GM19324 (cell line): Measurements from ENCODE around the gene SLC10A7.

Source experiments
- ATAC-seq: cut with Tn5 transposase; IDR thresholded peaks from one replicate; pipeline ENCODE4 v1.9.1; 2021; ENCODE audit warnings: mild to moderate bottlenecking, moderate library complexity; ENCODE audit not compliant: unreplicated experiment, low FRiP score

SLC10A7 gene

DNA sequence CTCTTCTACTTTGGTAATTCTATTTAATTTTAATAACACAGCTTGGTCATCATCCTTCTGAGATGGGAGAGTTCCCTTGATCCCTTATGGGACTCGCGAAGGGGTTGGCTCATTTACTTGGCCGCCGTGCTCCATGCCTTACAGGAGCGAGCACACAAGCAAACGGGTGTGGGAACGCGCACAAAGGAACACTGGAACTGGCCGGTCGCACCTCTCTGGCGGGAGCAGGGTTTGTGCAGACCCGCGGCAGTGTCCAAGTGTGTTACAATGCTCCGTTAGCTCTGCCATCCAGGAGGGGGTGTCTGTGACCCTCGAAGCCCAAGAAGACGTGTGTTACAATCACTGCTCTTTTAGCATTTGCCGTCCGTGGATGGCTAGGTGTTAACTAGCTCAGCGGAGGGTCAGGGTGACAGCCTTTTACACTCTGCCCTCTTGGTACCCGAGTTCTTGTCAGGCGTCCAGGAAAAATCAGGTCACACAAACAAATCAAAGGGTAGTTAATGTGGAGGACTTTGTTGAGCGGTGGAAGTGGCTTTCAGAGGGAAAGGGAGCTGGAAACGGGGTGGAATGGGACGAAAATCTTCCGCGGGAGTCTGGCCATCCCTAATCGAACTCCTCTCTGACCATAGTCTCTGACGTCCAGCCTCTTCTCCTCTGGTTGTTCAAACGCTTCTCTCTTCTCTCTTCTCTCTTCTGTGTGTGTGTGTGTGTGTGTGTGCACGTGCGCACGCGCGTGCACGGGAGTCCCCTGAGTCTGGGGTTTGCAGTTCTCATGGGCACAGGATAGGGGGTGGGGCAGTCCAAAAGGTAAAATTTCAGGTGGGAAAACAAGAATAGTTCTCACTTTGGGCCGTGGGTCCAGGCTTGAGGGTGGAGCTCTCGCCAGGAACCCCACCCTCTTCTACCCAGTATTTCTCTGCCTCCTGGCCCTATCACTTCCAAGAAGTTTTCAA is 76.3 kb downstream of the SLC10A7 start:
- ATAC-seq: no peak

DNA sequence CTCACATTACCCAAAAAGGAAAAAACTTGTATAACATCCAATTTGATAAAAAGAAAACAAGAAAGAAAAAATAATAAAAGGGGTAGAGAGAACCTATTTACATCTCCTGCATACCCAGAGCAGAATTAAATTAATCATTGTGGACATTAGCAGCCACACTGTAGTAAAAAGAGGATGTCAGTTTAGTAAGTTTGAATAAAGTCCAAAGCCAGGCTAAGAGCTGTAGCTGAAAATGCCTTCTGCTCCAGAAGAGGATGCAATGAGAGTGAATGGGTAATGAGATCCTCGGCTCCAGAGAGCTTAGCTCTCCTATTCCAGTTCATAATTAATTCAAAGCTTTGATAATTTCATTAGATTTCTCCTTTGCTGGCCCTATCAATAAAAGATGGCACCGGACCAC is 78.2 kb downstream of the SLC10A7 start:
- ATAC-seq: no peak

DNA sequence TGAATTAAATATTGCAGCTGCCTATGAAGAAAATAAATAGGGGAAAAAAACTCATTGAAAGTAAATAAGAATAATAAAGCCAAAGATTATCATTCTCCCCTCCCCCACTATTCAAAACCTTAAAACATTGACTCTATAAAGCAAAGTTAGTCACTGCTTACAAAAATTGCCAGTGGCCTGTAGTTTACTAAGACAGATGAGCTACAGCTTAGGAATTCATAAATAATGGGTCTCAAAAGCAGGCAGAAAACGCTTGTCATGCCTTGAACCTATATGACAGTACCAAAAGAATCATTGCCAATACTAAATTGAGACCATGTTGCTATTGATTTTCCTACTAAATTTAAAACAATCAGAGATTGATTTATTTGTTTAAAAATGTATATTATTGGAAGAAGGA is 78.9 kb downstream of the SLC10A7 start:
- no peak for ATAC-seq

DNA sequence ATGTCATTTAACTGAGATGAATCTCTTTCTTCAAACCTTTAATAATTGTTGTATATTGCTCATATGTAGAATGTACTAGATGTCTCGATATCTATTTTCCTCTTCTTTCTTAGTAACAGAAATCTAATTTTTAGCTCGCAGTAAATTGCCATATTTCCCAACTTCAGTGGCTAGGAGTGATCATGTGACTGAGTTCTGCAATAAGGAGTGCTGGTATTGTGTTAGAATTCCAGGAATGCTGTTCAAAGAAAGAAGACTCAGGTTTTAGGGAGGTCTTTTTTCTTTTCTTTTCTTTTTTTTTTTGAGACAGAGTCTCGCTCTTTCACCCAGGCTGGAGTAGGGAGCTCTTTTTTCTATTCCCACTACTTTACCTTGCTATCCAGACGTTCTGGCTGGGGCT is 81.7 kb downstream of the SLC10A7 start:
- ATAC-seq: no peak

DNA sequence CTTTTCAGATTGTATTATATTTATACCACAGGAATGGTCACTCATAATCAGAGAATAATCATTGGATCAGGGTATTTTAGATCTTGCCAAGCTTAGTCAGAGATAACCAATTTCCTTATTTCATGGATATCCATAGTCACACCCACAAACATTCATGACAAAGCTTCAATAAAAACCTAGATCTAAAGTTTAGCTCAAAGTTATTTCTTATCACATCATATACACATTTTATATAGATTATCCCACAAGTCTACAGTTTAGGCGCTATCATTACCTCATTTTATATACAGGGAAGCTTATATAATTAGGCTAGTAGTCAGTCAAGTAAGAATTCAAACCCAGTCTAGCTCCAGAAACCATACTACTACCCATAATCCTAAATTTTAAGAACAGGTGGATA is 82.3 kb downstream of the SLC10A7 start:
- ATAC-seq: no peak

DNA sequence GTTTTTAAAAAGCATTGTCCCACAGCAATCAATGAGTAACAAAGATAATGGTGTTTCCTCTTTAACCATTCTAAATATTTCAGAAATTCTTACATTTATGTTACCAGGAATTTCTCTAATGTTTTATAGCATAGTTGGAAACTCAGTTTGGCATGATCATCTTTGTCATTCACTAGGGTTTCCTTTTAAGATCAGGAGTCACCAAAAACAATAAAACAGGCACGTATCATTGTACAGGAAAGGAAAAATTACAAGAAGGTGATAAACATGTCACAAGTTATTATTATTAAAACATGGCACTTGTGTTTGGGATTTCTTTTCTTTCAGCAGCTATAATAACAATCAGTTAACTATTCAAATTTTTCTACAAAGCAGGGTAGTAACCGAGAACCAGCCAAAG is 84.0 kb downstream of the SLC10A7 start:
- no peak for ATAC-seq

DNA sequence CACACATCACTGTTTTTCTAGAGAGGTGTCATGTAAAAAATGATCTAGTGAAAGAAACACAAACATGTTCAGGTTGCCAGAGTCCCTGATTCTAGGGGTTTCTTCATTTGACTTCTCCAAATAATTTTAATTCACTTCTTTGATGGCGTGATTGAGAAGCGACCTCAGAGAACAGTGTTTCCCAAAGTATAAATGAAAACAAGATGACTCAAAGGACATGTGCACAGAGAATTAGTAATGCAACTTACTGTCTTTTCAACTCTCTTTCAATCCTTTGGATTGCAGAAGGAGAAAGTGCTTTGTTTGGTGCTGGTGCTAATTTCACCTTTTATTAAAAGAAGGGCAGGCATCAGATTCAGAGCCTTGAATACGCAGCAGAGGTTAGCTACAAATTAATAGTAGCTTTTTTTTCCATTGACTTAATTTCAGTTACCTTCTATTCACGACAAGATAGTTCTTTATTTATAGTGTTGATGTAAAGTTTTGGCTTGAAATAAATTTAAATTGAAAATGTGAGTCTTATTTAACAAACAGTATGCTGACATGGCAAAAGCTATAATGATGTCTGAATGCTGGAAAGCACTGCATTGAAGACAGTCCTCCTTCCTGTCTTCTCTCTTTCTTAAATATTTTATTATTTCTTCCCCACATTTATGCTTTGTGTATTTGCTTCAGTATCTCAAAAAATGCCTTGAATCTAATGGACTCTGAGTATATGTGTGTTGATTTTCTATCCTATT is 85.1 kb downstream of the SLC10A7 start:
- ATAC-seq: no peak

DNA sequence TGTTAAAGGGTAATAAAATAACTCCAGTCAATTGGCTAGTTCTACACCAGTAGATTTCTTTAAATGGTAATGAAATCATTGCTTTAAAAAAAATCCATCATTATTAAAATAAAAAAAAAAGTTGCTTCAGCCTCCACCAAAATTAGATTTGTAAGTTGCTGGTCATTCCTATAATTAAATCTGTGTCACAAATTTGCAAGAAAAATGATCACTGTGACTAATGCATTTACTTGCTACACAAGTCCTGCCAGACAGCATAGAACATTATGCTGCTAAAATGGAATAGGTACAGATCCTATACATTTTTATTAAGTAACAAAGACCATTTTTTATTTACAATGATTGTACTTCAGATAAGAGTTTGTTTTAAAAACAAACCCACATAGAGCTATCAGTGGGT is 85.8 kb downstream of the SLC10A7 start:
- ATAC-seq: no peak

DNA sequence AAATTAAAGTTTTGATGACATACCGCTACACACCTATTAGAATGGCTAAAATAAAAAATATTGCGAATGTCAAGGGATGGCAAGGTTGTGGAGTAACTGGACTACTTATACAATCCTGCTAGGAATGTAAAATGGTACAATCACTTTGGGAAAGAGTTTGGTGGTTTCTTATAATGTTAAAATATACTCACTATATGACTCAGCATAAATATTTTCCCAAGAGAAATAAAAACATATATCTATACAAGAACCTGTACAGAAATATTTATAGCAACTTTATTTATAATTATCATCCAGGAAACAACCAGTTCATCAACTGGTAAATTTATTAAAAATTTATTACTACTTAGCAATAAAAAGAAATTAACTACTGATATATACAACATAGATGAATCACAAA is 89.7 kb downstream of the SLC10A7 start:
- no peak for ATAC-seq

DNA sequence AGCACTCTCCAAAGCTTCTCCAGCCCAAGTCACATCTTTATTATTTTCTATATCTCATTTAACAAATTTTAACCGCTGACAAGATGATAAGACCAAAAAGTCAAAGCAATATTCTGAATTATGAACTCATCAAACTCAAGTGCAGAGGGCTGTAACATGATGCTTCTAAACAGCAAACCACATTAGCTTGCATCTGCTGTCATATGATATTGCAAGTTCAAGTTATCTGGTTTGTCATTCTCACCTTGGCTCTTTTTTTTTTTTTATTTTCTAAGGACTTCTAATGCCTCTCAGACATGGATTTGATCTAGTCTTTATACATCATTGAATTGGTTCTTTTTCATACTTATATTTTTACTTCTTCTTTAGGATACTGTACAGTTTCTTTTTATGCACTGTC is 93.4 kb downstream of the SLC10A7 start:
- no peak for ATAC-seq

DNA sequence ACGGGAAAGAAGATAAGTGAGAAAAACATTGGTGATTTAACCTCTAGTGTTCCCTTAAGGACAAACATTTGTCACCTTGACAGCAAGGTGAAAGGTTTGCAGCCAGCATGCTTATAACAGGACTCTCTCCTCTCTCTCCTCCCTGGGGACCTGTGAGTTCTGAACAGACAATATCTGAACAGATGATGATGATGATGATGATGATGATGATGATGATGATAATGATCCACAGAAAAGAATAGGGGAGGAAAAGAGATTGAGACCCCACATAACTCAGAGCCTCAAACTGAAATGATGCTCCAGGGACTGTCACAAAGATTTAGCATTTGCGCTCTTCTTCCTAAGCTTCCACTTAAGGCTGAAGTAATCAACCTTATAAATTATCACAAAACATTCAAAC is 103.9 kb downstream of the SLC10A7 start:
- ATAC-seq: no peak

DNA sequence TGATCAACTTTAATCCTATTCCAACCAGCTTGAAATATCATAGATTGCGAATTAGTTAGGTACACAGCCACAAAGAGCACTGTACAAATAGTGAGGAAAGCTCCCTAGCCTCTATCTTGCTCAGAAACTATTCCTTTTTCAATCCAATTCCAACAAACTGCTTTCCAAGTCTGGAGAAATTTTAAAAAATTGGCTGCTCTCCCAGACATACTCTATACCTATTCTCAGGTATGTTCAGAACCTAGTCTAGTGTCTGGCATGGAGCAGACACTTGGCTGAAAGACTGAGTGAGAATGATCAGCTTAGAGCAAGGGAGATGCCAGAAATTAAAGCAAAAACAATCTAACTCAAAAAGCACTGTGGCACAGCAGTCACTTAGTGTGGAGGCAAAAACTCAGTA is 105.9 kb downstream of the SLC10A7 start:
- no peak for ATAC-seq

DNA sequence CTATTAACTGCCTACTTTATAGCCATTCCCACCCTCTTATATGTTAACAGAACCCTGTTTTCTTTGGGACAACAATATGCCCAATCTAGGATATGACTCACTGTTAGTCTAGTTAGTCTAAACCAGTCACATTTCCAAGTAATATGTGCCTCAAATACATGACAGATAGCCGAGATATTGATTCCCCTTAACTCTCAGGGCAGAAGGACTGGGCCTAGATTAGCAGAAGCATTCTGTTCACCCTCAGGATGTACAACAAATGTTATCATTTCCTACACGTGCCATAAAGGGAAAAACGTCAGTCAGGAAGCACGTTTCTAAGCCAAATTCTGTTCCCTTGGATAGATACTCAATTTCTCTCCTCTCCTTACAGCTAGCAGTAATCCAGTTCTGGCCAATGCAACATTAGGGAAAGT is 114.1 kb downstream of the SLC10A7 start:
- ATAC-seq: no peak

DNA sequence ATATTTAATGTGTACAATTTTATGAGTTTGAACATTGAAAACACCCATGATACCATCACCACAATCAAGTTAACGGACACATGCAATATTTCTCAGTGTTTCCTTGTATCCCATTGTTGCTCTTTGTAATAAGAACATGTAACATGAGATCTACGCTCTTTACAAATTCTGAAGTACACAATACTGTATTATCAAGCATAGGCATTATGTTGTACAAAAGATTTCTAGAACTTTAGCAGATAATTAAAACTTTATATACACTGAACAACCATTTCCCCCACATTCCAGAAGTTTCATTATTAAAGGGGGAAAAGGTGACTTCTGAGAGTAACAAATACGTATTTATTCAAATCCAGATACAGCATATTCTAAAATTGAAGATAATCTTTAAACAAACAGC is 114.5 kb downstream of the SLC10A7 start:
- no peak for ATAC-seq

DNA sequence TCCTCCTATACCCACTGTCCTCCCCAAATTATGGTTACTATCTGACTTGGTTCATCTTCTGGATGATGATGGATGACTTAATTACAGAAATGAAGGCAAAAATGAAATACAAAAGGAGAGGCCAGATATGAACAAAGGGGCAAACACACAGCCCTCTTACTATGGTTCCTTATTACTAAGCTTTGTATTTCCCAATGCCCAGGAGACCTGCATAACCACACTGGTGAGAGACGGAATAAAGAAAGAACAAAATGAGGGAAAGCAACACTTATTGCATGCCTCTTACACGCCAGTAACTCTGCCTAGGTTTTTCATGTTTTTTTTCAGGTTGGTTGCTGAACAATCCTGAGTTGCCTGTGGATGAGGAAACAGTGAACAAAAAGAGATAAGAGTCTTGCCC is 120.5 kb downstream of the SLC10A7 start:
- no peak for ATAC-seq

DNA sequence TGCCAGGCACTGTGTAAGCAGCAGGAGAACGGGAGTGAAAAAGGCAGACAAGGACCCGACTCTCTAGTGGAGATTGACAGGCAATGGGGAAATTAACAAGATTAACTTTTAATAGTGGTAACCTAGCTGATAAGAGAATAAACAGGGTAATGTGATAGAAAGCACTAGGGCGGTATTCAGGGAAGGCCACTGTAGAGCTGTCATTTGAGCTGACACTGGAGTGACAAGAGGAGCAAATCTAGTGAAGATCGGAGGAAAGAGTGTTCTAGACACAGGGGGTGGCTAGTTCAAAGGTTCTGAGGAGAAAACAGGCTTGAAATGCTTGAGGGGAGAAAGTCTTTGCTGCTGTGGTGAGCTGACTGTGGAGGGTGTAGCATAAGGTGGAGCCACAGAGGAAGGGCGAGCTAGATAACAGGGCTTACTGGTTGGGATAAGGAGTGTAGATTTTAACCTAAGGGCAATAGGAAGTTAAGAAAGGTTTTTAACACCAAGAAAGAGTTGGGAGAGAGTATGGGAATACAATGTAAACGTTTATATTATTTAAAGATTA is 122.8 kb downstream of the SLC10A7 start:
- no peak for ATAC-seq

DNA sequence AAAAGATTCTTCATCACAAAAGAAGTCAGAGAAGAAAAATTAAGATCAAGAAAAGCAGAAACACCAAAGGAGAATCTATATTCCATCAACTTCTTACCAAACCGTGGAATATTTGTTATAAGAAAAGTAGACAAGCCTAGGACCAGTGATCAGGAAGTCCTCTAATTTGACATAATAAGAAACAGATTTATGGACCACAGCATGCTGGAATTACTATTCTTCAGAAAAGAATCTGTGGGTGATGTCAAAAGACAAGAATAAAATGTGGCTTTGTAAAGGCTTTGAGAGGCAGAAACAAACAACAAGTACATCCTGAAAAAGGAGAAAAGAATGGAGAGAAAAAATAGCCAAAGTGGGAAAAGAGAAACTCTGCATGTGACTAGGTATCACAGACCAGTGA is 123.3 kb downstream of the SLC10A7 start:
- ATAC-seq: no peak

DNA sequence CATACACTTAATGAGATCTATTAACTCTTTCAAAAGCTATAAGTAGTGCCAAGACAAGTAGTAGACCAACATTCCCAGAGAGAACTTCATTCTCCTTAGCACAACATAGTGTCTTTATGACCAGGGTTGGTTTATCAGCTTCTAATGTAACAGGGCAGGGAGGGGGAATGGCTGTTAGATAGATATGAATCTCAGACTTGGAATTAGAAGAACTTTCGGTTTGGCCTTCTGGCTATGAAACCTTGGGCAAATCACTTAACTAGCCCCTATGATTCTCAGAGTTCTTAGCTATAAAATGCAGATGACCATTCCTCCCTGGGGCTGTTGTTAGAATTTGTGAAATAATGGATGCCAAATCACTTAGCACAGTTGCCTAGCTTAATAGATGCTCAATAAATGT is 132.2 kb downstream of the SLC10A7 start:
- no peak for ATAC-seq

DNA sequence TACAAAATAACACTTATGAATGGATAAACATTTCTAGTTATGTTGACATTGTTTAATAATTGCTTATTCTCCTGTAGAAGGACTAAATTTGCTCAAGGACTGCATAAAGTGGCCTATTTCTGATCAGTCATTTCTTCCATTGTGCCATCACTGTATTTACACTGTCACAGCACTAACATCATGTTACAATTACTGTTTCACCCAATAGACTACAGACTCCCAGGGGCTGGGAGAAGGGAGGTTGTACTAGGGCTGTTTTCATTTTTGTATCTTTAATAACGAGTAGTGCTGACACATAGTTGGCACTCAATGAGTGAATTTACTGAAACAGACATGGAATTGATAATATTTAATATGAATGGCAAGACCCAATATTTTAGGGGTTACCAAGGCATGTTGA is 139.5 kb downstream of the SLC10A7 start:
- ATAC-seq: no peak

DNA sequence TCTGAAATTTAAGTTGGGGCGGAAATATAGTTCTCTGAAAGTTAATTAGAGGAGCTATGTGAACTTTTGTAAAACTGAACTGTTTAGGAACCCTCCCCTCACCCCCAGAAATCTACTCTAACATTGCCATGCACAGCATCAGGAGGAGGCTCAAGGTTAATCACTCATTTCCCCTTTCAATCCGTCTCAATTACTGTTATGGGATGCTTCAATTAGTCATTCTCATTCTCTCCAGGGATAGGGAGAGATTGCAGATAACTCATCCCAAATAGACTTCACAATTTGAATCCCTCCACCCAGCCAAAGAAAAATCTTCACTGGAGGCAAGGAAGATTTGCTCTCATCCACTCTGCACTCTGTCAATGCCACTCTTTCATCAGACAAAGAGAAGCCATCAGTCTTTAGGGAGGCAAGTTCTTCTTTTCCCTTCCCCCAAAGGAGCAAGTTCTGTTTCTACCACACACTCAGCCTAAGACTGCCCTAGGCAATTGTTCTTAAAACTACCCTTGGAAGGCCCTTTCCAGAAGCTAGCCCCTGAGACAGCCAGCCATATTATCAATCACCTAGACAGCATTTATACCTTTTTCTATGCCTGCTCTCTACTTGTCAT is 140.4 kb downstream of the SLC10A7 start:
- no peak for ATAC-seq

DNA sequence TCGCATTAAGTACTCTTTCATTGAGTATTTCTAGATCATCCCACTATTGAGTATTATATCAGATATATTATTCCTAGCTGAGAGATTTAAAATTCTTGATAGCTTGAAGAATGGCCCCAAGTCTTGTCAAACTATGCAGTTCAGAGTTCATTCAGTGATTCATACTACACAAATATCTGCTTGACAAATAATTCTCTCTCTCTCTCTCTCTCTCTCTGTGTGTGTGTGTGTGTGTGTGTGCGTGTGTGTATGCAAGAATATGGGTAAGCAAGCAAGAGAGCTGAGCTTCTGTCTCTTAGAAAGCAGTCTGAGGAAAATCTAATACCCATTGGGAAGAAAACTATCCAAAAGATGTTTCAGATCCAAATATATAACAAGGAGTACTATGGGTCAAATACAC is 142.0 kb downstream of the SLC10A7 start:
- no peak for ATAC-seq
